ENCODE measurements around the gene SMYD3. TPM values are rescaled to one million over a fixed set of nuclear protein-coding genes. Genes with fewer than 3 reads are reported as not detected.

The SMYD3 gene
- total RNA-seq, 1 donor from 2014 or later: 24.2 TPM

GRCh38 chr1:245995474-245995873 lies 511.6 kb downstream of the SMYD3 start:
- no peaks in the 10 kb centered on the region for H3K9me3 Mint-ChIP-seq
- H3K36me3 Mint-ChIP-seq (ENCODE audit: low read depth): peaks cover 3% of the 10 kb centered on the region
- H3K27me3 Mint-ChIP-seq (ENCODE audit: low read depth): no peaks in the 10 kb centered on the region
- TF ChIP-seq, protein P1, sequence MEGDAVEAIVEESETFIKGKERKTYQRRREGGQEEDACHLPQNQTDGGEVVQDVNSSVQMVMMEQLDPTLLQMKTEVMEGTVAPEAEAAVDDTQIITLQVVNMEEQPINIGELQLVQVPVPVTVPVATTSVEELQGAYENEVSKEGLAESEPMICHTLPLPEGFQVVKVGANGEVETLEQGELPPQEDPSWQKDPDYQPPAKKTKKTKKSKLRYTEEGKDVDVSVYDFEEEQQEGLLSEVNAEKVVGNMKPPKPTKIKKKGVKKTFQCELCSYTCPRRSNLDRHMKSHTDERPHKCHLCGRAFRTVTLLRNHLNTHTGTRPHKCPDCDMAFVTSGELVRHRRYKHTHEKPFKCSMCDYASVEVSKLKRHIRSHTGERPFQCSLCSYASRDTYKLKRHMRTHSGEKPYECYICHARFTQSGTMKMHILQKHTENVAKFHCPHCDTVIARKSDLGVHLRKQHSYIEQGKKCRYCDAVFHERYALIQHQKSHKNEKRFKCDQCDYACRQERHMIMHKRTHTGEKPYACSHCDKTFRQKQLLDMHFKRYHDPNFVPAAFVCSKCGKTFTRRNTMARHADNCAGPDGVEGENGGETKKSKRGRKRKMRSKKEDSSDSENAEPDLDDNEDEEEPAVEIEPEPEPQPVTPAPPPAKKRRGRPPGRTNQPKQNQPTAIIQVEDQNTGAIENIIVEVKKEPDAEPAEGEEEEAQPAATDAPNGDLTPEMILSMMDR (conservative IDR thresholded peaks at IDR 0.05): no peak
- H3K4me1 Mint-ChIP-seq: peaks cover 7% of the 10 kb centered on the region
- no peak overlapping the region for H3K27ac Mint-ChIP-seq (ENCODE audit: unreplicated experiment)
- H3K4me3 Mint-ChIP-seq: no peak overlapping the region
- DNase-seq (ENCODE audit: low read depth, low spot score): no peak

DNA sequence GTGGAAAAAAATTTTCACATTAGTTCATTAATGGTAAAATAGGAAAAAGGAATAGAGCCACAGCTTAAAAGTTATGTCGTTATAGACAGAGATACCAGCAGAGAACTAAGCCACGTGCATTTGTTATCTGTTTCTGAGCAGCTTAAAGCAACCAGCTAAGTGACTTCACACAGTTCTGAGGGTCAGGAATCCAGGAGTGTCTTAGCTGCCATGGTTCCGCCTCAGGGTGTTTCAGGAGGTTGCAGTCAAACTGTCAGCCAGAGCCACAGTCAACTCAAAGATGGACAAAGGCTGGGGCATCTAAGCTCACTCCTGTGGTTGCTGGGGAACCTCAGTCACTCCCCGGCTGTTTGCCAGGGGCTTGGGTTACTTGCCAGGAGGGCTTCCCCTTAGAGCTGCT lies 515.8 kb downstream of the SMYD3 start:
- TF ChIP-seq, protein P1 (conservative IDR thresholded peaks at IDR 0.05): no peak
- H3K9me3 Mint-ChIP-seq: no peaks in the 10 kb centered on the region
- peaks cover 3% of the 10 kb centered on the region for H3K36me3 Mint-ChIP-seq (ENCODE audit: low read depth)
- no peaks in the 10 kb centered on the region for H3K27me3 Mint-ChIP-seq (ENCODE audit: low read depth)
- H3K27ac Mint-ChIP-seq (ENCODE audit: unreplicated experiment): no peak overlapping the region
- no peak for DNase-seq (ENCODE audit: low read depth, low spot score)
- H3K4me3 Mint-ChIP-seq: no peak overlapping the region
- H3K4me1 Mint-ChIP-seq: peaks cover 6% of the 10 kb centered on the region

DNA sequence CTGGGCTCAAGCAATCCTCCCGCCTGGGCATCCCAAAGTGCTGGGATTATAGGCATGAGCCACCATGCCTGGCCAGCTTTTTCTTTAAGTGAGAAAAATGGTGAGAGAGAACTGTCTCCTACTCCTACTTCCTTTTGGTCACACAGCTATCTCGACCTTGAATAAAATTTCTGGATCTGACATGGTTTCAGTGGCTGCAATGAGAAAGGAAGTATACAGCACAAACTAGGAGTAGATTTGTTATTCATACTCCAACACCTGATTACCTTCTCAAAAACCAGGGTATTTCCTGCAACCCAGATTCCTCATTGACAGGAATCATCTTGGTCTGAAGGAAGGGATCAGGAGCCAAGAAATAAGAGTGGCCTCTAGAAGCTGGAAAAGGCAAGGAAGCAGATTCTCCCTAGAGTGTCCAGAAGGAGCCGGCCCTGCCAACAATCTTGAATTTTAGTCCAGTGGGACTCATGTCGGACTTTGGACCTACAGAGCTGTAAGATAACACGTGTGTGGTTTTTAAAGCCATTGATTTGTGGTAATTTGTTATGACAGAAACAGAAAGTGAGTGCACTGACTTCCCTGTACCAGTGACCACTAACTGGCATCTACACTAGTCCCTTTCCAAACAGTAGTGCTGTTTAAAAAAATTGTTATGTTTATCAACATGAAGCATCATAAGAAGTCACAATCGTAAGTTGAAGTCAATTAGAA lies 516.6 kb downstream of the SMYD3 start:
- TF ChIP-seq, protein P1 (conservative IDR thresholded peaks at IDR 0.05): no peak
- peaks cover 3% of the 10 kb centered on the region for H3K36me3 Mint-ChIP-seq (ENCODE audit: low read depth)
- H3K27ac Mint-ChIP-seq (ENCODE audit: unreplicated experiment): no peak overlapping the region
- DNase-seq (ENCODE audit: low read depth, low spot score): no peak
- no peaks in the 10 kb centered on the region for H3K27me3 Mint-ChIP-seq (ENCODE audit: low read depth)
- H3K9me3 Mint-ChIP-seq: no peaks in the 10 kb centered on the region
- H3K4me3 Mint-ChIP-seq: no peak overlapping the region
- peaks cover 6% of the 10 kb centered on the region for H3K4me1 Mint-ChIP-seq

DNA sequence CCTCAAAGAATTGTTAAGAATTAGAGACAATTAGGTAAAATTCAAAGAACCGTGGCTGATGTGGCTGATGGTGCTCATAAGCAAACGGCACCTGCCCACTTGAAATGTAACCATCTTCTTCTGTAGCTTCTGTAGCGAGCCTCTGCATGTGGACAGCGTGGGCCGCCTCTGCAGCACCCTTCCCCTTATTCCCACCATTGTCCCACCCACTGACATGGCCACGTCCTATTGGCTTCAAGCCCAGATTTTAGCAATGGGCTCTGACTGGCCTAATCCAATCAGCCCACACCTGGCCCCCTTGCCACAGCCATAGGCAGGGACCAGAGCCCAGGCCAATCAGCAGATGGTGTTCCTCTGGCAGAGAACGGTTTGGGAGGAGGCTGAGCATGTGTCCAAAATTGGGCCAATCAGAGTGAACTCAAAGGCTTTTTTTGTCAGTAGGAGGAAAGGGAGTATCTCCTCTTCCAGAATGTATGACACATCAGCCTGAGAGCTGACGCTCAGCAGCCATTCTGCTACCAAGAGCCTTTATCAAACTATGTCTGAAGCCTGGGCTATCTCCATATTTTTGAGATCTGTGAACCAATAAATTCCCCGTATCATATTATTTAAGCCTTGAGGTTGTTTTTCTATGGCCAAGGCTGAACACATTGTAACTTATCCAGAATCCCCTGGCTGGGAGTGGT lies 518.5 kb downstream of the SMYD3 start:
- H3K27ac Mint-ChIP-seq (ENCODE audit: unreplicated experiment): no peak overlapping the region
- H3K9me3 Mint-ChIP-seq: no peaks in the 10 kb centered on the region
- no peaks in the 10 kb centered on the region for H3K36me3 Mint-ChIP-seq (ENCODE audit: low read depth)
- peaks cover 6% of the 10 kb centered on the region for H3K4me1 Mint-ChIP-seq
- H3K4me3 Mint-ChIP-seq: no peak overlapping the region
- no peaks in the 10 kb centered on the region for H3K27me3 Mint-ChIP-seq (ENCODE audit: low read depth)
- no peak for DNase-seq (ENCODE audit: low read depth, low spot score)
- TF ChIP-seq, protein P1 (conservative IDR thresholded peaks at IDR 0.05): no peak

GRCh38 chr1:245987997-245988392 lies 519.1 kb downstream of the SMYD3 start:
- no peak overlapping the region for H3K27ac Mint-ChIP-seq (ENCODE audit: unreplicated experiment)
- DNase-seq (ENCODE audit: low read depth, low spot score): no peak

More at GRCh38 chr1:245987997-245988392, 519.1 kb downstream of the SMYD3 start:
- Mint-ChIP-seq H3K4me3 (no peak overlapping the region), H3K9me3 (no peaks in the 10 kb centered on the region), H3K27me3 (ENCODE audit: low read depth) (no peaks in the 10 kb centered on the region), H3K4me1 (peaks cover 6% of the 10 kb centered on the region), H3K36me3 (ENCODE audit: low read depth) (no peaks in the 10 kb centered on the region)
- TF ChIP-seq, protein P1 (conservative IDR thresholded peaks at IDR 0.05): no peak
